B cell (primary cell): ENCODE results near the gene FBXO41.

Source experiments
- CTCF ChIP-seq: fragments of 200-600 bp; IDR thresholded peaks from one replicate; pipeline ENCODE4 v1.8.0; 2022; ENCODE audit warnings: antibody characterized with exemption, mild to moderate bottlenecking
- EZH2 ChIP-seq: IDR thresholded peaks from 2 replicates; pipeline ENCODE4 v1.6.1; 2012; ENCODE audit warnings: borderline replicate concordance, low read depth, mild to moderate bottlenecking, moderate library complexity, low read length; ENCODE audit not compliant: insufficient read depth, poor library complexity, severe bottlenecking

GRCh38 chr2:73291461-73292315 is 7.4 kb upstream of the FBXO41 start:
- peak; percentile 66 for TF ChIP-seq EZH2
- TF ChIP-seq CTCF: no peak
